COLO668 (cell line): ENCODE data around the gene PLA2G4D.

Experiments used
- DNase-seq: peaks from one replicate; lab custom pipeline; 2025; ENCODE audit not compliant: unreplicated experiment; lab: John Stamatoyannopoulos, UW

The PLA2G4D gene, protein sequence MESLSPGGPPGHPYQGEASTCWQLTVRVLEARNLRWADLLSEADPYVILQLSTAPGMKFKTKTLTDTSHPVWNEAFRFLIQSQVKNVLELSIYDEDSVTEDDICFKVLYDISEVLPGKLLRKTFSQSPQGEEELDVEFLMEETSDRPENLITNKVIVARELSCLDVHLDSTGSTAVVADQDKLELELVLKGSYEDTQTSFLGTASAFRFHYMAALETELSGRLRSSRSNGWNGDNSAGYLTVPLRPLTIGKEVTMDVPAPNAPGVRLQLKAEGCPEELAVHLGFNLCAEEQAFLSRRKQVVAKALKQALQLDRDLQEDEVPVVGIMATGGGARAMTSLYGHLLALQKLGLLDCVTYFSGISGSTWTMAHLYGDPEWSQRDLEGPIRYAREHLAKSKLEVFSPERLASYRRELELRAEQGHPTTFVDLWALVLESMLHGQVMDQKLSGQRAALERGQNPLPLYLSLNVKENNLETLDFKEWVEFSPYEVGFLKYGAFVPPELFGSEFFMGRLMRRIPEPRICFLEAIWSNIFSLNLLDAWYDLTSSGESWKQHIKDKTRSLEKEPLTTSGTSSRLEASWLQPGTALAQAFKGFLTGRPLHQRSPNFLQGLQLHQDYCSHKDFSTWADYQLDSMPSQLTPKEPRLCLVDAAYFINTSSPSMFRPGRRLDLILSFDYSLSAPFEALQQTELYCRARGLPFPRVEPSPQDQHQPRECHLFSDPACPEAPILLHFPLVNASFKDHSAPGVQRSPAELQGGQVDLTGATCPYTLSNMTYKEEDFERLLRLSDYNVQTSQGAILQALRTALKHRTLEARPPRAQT

GRCh38 chr15:42094512-42094963, at the start of gene PLA2G4D:
Gene PLA2G4D, minus strand, starts transcription at chr15:42094562. Its CDS starts 103 bp downstream, at chr15:42094459.
- peak; percentile 57 for DNase-seq

- no peak for DNase-seq
These were observed 49.0 kb upstream of the PLA2G4D start for GRCh38 chr15:42143356-42143755.

GRCh38 chr15:42141795-42142667, 47.7 kb upstream of the PLA2G4D start:
- no peak for DNase-seq

- no peak for DNase-seq
These were observed 46.9 kb upstream of the PLA2G4D start for GRCh38 chr15:42141246-42141645.

GRCh38 chr15:42140383-42141070, 46.2 kb upstream of the PLA2G4D start:
- DNase-seq, result no peak

DNA sequence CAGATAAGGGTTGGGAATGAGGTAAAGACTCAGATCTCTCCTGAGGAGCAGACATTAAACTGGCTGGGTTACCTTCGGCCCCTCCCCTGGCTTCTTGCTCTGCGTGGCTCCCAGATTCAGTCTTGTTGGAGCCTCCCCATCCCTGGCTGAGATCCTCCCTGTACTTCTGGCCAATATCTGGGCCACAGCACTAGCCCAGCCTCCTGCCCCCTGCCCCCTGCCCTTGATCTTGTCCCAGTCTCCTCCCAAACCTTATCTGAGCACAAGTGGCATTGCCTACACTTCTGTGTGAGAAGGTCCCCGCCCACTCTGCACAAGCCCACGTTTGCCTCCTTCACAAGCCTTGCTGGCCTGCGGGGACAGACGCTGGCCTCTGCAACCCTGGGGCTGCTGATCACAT, 45.2 kb upstream of the PLA2G4D start:
- DNase-seq, result no peak

GRCh38 chr15:42138968-42139386, 44.6 kb upstream of the PLA2G4D start:
- peak; percentile 33 for DNase-seq

DNA sequence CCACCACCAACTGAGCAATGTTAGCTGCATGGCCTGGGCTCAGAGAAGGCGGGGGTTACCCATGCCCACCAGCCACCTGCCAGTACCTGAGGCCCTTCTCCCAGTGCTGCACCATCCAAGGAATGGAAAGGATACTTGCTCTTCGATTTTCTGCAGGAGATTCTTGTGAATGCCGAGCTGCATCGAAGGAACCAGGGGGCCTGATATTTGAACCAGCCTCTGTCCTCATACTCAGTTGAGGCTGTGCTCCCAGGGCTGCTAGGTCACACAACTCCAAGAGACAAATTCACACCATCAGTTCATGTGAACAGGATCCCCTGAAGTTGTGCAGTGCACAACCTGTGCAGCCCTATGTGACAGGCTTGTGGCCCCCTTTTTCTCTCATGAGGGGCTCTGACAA, 44.0 kb upstream of the PLA2G4D start:
- DNase-seq, result no peak

- DNase-seq, result peak; percentile 22
These were observed 43.3 kb upstream of the PLA2G4D start for GRCh38 chr15:42137461-42138261.

DNA sequence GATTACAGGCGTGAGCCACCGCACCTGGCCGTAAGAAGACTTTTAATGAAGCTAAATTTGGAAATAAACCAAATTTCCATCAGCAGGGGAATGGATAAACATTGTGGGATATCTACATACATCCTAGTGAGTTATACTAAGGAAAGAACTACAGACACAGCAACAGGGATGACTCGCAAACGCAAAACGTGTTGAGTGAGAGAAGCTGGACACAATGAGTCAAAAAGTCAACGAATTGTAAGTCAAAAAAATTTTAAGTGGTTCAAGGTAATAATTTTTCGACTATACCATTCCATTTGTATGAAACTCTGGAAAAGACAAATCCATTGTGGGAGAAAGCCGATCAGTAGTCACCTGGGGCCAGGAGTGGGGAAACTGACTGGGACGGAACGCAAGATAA, 42.2 kb upstream of the PLA2G4D start:
- no peak for DNase-seq

GRCh38 chr15:42135351-42135750, 41.0 kb upstream of the PLA2G4D start:
- no peak for DNase-seq

DNA sequence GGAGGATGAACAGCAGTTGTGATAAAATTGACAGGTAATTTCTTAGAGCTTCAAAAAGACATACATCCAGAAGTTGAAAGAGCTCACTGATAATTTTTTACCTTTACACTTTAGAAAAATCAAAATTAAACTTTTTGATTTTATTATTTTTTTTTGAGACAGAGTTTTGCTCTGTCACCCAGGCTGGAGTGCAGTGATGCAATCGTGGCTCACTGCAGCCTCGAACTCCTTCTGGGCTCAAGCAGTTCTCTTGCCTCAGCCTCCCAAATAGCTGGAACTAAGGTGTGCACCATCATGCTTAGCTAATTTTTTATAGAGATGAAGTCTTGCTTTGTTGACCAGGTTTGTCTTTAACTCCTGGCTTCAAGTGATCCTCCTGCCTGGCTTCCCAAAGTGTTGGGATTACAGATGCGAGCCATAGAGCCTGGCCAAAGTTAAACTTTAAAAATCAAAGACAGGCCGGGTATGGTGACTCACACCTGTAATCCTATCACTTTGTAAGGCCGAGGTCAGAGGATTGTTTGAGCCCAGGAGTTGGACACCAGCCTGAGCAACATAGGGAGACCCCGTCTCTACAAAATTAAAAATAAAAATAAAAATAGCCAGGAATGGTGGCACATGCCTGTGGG, 40.4 kb upstream of the PLA2G4D start:
- no peak for DNase-seq

- DNase-seq, result peak; percentile 69
These were observed 39.6 kb upstream of the PLA2G4D start for GRCh38 chr15:42133886-42134502.

- no peak for DNase-seq
These were observed 39.0 kb upstream of the PLA2G4D start for GRCh38 chr15:42133356-42133755.

- DNase-seq, result no peak
These were observed 37.8 kb upstream of the PLA2G4D start for GRCh38 chr15:42131826-42132806.

- DNase-seq, result no peak
These were observed 36.6 kb upstream of the PLA2G4D start for GRCh38 chr15:42131006-42131405.

- no peak for DNase-seq
These were observed 36.1 kb upstream of the PLA2G4D start for GRCh38 chr15:42130246-42130986.
